Stimulated activated CD8-positive, alpha-beta memory T cell treated with anti-CD3 and anti-CD28 coated beads, Interleukin-7, amount 100 ng/mL, for 48 hours (primary cell): ENCODE measurements around the gene PCSK6.

Source experiments
- DNase-seq, 2 donors: peaks; one replicate each; pipeline ENCODE4 v3.0.0-alpha.2; 2020; ENCODE audit warnings: low read depth in 1 of 2; ENCODE audit errors: extremely low read depth in 1 of 2

Gene PCSK6

GRCh38 chr15:101523560-101523940 is 34.0 kb upstream of the PCSK6 start:
- DNase-seq: no peak

GRCh38 chr15:101522621-101523559 is 33.4 kb upstream of the PCSK6 start:
- no peak for DNase-seq

- DNase-seq: no peak
Observed at GRCh38 chr15:101522091-101522490, 32.6 kb upstream of the PCSK6 start.

GRCh38 chr15:101521591-101521990 is 32.1 kb upstream of the PCSK6 start:
- no peak for DNase-seq

DNA sequence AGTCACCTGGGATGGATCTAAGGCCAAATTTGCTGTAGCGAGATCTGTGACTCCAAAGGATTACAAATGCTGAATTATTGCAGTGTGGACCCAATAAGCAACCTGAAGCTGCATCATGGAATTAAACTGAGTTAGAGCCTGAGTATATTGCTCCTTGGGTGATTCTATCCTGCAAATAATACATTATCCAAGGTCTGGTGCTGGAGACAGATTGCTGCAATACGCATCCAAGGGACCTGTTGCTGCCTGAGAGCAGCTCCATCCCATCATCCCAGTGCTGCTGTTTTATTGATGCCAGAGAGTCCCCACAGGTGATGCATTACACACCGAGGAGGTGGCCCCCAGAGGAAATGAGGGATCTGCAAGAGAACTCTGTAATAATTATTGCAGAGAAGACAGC is 31.6 kb upstream of the PCSK6 start:
- no peak for DNase-seq

DNA sequence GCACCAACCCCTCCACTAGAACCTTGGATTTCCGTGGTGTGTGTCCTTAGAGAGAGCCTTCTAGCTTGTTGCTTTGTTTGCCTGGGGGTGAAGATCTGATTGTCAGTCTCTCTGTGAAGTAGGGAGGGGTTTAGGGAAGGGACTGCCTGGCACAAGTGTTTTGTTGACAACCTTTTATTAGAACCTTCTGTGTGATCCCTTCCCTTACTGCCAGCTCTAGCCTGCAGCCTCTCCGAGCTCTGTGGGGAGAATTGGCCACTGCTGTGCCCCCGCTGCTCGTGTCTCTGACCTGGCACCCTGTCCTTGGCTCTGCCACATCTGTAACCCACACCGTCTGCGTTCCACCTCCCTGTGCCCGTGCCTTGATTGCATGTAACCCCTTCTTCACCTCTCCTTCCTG is 30.9 kb upstream of the PCSK6 start:
- no peak for DNase-seq

DNA sequence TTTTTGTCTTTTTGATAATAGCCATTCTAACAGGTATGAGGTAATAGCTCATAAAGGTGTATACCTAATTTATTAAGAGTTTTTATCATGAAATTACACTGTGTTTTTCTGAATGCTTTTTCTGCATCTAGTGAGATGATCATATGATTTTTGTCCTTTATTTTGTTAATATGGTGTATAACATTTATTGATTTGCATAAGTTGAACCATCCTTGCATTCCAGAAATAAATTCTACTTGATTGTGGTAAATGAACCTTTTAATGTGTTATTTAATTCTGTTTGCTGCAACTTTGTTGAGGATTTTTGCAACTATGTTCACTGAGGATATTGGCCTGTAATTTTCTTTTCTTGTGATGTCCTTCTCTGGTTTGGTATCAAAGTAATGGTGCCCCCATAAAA is 28.0 kb upstream of the PCSK6 start:
- no peak for DNase-seq

DNA sequence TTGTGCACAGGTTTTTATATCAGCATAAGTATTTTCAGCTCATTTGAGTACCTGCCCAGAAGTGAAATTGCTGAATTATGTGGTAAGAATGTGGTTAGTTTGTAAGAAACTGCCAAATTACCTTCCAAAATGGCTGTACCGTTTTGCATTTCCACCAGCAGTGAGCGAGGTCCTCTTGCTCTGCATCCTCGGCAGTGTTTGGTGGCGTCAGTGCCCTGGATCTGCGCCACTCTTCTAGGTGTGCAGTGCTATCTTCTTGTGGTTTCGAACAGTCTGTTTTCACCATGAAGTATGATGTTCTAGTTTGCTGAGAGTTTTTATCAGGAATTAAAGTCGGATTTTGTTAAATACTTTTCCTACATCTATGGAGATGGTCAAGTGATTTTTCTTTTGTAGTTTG is 24.8 kb upstream of the PCSK6 start:
- DNase-seq: no peak

GRCh38 chr15:101511717-101512116 is 22.2 kb upstream of the PCSK6 start:
- no peak for DNase-seq

GRCh38 chr15:101510212-101511197 is 21.0 kb upstream of the PCSK6 start:
- DNase-seq: no peak

- DNase-seq: no peak
Observed at GRCh38 chr15:101509279-101509678, 19.8 kb upstream of the PCSK6 start.

- DNase-seq: no peak
Observed at GRCh38 chr15:101506491-101506890, 17.0 kb upstream of the PCSK6 start.

DNA sequence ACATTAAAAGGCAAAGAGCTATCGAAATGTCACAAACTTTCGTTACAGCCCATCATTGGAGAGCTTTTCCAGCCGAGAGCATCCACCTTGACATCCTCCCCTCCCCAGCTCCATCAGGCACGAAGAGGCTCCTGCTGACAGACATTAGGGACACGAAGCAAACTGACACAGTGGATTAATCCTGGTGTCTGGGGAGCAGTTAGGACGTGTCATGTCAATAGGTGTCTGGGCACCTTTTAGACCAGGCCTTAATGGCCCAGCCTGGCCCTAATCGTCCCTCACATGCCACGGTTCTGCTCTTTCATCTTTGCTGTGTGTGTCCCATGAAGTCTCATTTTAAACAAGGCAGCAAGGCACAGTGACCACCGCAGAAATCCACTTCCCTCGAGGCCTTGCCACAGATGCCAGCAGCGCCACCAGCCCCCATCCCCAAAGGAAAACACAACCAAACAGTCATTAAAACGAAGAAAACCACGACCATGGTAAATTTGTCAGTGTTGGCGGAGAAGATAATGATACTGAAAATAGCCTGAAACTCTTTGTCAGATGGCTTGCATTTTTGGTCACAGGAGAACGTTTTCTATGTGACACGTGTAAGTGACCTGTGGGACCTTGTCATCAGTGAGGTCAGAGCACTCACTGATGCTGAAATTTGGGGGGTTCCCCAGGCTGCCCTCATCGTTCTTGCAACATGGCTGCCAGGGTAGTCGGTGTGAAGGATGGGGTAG is 16.3 kb upstream of the PCSK6 start:
- no peak for DNase-seq

DNA sequence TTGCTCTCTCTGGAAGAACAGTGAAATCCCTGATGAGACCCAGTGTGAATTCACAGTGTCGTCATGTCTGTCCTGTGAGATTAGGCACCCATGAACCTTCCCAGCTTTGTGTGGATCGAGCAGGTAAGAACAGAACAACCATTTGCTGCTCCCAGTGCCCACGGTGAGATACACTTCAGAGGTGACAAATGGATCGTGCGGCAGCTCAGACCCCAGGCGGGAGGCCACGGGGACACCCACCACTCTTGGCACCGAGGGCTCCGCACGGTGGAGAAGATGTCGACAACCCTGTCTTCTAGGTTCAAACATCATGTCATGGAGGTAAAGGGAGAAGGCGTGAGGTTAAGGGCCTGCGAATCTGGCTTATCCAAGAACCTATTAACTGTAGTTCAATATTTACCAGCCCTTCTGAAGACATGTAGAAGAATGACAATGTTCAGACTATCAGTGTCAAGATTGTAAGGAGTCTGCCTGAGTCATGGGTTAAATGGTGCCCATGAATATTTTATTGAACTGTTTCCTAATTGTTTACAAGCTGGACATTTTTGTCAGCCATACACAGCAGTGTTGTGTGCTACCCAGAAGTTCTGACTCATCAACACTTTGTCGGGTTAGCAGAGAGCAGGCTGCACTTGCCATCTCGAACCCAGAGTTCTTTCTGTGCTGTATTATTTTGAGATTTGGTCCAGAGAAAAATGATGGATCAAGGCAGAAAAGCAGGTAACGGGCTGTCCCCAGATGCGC is 15.5 kb upstream of the PCSK6 start:
- DNase-seq: no peak

GRCh38 chr15:101504373-101504772 is 14.9 kb upstream of the PCSK6 start:
- DNase-seq: no peak

DNA sequence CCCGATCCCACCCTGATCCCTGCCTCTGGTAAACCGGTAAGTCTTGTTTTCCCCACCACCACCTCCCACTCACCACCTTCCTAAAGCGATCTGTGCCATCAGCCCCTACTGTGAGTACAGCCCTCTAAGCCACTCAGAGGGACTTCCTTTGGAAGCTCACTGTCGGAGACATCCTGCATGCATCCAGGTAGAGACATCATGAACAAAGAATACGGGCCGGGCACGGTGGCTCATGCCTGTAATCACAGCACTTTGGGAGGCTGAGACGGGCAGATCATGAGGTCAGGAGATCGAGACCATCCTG is 13.7 kb upstream of the PCSK6 start:
- DNase-seq: no peak

GRCh38 chr15:101502572-101503295 is 13.2 kb upstream of the PCSK6 start:
- no peak for DNase-seq

DNA sequence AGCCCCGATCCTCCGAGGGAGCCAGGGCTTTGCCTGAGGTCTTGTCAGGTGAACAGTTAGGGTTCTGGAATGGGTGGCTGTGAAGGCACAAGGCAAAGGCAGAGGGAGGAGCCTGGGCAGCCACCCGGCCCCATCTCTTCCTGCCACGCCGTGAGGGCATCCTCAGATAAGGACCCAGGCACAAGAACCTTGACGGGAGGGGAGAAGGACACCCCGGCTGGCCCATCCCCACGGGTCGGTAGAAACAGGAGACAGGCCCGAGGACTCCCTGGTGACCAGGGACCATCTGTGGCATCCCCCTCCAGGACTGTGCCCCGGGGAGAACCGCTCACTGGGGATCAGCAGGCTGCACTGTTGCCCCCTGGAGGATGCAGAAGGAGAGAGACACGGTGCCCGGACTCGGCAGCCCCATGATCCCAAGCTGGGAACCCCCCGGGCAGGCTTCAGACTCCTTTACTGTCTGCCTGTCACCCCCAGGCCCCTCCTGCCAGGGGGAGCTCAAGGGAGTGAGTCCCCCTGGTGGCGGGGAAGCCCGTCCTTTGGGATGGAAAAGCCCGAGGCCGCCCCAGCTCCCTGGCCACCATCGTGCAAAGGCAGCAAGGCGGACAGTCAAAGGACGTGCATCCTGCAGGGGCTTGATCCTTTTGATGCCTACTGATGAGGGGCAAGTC is 12.3 kb upstream of the PCSK6 start:
- peak in 1 of 2 donors; percentile 42 for DNase-seq

- no peak for DNase-seq
Observed at GRCh38 chr15:101500865-101501551, 11.5 kb upstream of the PCSK6 start.
